OCI-M2 (cell line): Measurements from ENCODE around the gene GALNTL6.
"Not testable (repeated sequence)": the region's sequence is repeated elsewhere in the genome, so short reads cannot be mapped to it uniquely, and the experiment has no call there.

ENCODE experiments used
- DNase-seq: peaks from one replicate; lab custom pipeline; 2025; ENCODE audit not compliant: unreplicated experiment; lab: John Stamatoyannopoulos, UW

The GALNTL6 gene

GRCh38 chr4:173001571-173001970, 1188.4 kb downstream of the GALNTL6 start:
- DNase-seq, result no peak

GRCh38 chr4:173002830-173003561, 1189.8 kb downstream of the GALNTL6 start:
- no peak for DNase-seq

DNA sequence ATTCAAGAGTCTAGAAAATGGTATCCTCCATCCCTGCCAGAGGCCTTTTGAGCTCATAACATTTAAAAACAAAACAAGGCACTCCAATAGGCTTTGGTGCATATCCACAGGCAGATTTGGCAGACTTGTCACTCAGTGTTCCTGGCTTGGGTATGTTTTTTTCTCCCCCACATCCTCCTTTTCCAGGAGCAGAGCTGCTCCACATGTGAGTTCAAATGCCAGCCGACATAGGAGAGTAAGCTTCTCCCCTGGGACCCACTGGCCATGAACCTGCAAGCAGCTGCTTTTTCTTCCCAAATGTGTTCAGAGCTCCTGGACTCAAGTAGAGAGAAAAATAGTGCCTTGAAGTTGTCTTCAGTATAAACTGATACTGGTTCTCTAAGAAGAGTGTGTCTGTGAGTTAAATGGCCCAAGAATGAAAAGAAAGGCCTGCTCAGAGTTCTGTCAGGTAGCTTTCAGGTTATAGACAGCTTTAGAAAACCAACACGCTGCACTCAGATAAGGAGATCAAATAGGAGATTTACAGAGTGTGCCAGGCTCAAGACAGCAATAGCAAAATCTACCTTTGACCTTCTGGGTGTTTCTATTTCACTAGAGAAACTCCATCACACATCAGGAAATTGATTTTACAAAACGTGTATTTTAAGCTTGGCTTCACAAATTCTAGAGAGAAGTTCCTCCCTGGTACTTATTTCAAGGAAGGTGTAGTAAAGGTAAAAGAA, 1192.9 kb downstream of the GALNTL6 start:
- no peak for DNase-seq

- DNase-seq, result no peak
Observed at GRCh38 chr4:173008436-173008835, 1195.2 kb downstream of the GALNTL6 start.

- DNase-seq, result no peak
Observed at GRCh38 chr4:173009129-173009823, 1196.1 kb downstream of the GALNTL6 start.

- no peak for DNase-seq
Observed at GRCh38 chr4:173012608-173013007, 1199.4 kb downstream of the GALNTL6 start.

- no peak for DNase-seq
Observed at GRCh38 chr4:173013232-173013930, 1200.2 kb downstream of the GALNTL6 start.

DNA sequence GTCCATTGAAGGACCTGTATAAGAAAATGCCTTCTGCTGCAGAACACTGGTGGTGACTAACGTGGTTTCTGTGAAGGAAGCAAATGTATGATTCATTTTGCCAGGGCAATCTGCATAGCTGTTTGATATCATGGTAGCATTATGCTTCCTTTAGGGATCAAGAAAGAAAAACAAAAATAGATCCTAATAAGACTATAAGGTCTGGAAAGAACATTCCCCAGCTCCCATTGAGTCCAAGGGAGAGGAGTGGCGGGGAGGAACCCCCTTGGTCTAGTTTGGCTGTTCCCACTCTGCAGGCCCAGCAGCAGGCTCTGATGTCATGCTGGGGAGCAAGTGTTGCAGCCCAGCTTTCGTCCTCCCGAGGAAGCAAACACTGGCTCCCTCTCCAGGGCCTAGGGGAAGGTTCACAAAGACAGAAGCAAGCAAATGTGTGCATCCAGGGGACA, 1200.9 kb downstream of the GALNTL6 start:
- DNase-seq, result no peak

GRCh38 chr4:173014836-173015235, 1201.6 kb downstream of the GALNTL6 start:
- DNase-seq, result no peak

DNA sequence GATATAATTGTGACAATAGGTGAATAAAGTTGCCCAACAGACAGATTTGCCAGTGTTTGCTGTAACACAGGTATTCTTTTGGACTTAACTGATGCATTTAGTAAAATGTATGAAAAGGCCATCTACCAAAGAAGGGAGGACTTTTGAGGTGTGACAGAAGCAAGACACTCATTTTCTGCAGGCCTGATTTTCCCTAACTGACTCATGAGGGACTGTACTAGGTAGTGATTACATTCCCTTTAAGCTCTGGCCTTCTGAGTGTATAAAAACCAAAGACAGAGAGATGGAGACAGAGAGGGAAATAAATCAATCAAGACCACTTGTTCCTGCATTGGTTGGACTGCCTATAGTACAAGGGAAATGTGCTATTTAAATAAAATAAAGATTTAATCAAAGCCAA, 1204.6 kb downstream of the GALNTL6 start:
- no peak for DNase-seq

- no peak for DNase-seq
Observed at GRCh38 chr4:173018446-173018845, 1205.2 kb downstream of the GALNTL6 start.

- DNase-seq, result no peak
Observed at GRCh38 chr4:173019664-173020063, 1206.5 kb downstream of the GALNTL6 start.

DNA sequence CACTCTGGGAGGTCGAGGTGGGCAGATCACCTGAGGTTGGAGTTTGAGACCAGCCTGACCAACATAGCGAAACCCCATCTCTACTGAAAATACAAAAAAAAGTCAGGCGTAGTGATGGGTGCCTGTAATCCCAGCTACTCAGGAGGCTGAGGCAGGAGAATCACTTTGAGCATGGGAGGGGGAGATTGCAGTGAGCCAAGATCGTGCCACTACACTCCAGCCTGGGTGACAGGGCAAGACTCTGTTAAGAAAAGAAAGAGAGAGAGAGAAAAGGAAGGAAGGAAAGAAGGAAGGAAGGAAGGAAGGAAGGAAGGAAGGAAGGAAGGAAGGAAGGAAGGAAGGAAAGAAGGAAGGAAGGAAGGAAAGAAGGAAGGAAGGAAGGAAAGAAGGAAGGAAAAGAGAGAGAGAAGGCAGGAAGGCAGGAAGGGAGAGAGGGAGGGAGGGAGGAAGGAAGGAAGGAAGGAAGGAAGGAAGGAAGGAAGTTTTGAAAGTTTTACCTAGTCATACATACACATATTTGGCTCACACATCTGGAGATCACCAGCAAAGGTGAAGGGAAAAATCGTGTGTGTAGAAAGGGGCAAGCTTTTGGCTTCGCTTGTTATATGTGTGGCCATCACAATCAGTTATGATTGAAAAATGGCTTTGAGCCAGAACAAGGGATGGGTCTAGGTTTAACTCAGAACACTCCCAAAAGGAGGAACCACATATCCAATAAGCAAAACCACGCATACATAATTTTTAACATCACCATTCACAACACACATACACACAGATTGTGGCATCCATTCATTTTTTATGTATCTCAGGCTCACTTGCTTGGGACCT, 1208.8 kb downstream of the GALNTL6 start:
- DNase-seq, result not testable (repeated sequence)

- no peak for DNase-seq
Observed at GRCh38 chr4:173024203-173024602, 1211.0 kb downstream of the GALNTL6 start.

DNA sequence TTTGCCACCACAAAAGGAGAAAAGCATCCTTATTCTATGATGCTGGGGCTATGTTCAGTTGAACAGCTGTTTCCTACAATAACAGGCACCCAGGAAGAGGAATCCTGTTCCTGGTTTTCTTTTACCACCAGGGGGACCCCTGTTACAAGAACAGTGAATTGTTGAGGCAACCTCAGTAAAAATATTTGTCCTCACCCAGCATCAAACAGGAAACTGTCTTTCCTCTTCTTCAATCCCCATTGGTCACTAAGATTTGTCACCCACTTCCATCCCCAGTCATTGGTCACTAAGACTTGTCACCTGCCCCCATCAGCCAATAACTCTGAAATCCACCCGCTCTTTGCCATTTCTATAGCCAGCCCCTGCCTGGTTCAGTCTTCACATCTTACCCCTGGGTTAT, 1211.9 kb downstream of the GALNTL6 start:
- DNase-seq, result no peak

DNA sequence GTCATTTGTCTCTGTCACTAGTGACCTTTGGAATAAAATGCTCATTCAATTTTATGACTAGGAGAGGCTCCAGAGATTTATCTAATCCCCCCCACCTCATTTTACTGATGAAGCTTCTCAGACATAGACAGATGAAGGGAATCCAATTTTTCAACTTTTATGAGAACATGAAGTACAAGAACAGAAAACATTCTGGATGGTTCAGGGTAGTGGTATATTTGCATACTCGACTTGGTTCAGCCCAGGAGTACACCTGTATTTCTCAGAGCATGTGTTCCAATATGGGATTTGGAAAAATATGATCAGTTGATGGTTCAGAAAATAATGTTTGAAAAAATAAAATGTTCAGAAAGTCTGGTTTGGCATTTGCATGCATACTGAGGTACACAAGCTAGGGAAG, 1224.0 kb downstream of the GALNTL6 start:
- no peak for DNase-seq

- DNase-seq, result no peak
Observed at GRCh38 chr4:173038192-173038896, 1225.1 kb downstream of the GALNTL6 start.

DNA sequence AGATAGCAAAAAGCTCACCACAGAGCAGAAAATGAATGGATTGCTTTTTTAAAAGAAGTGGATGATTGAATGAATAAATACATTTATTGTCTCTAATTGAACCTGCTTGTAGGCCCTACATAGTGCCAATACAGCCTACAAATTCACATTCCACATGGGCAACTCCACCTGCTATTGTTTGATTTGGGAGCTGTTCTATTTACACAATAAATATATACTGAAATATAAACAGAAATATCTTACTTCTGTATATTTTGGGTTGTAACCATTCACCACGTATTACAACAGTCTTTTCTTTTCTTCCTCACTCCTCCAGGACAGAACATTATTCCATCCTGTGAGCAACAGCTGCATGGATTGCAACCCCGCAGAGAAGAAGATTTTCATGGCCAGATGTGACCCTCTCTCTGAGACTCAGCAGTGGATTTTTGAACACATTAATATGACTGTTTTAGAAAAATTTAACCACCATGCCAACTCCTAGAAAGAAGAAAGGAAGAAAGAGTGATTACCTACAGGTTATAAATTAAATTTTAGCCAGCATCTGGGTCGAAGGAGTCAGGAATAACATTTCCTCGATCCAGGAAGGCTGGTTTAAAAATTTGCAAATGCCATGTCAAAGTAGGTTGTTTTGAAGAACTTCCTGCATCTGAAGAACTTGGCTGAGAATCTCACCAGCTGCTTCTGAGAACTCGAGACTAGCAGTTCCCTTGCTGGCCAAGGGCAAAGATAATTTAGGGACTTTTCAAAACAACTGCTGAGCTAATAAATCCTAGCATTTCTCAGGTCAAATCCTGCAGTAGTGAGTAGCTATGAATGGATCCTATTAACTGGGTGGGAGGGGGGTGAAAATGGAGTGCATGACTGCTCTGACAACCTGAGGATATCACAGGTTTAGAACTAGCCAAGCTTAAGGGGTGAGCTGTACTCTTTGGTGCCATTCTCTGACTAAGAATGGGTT, 1226.7 kb downstream of the GALNTL6 start:
- no peak for DNase-seq

DNA sequence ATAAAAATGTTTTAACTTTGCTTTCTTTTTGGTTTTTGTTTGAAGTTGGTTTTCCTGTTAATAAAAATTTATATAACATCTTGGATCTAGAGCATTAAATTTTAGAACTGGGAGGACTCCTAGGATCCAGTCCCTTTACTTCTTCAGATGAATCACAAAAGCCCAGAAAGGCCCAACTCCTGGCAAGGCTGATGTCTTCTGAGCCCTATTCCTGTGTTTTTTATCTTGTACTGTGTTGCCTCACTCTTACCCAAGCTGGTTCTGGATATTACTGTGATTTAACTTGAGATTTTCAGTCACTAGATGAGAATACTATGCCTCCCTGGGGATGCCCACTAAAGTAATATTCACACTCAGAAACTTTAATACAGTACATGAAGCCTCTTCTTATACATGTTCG, 1228.3 kb downstream of the GALNTL6 start:
- no peak for DNase-seq
